Adrenal gland (tissue), 5 donors: Measurements from ENCODE around the gene MPC1L.

Source experiments
- CTCF ChIP-seq, 6 experiments: fragments of 450-650 bp in 4 of 6; fragments of 200-600 bp in 2 of 6; sonication (generic) in 1 of 6; IDR thresholded peaks; 1 replicate in 5 of 6; 2 replicates in 1 of 6; pipeline versions ENCODE4 v1.5.1 to v1.8.0; 2016 to 2021; ENCODE audit warnings: antibody characterized with exemption in 6 of 6, mild to moderate bottlenecking in 2 of 6, moderate library complexity in 1 of 6
- POLR2A ChIP-seq, 2 donors: fragments of 450-650 bp; IDR thresholded peaks; one replicate each; pipeline ENCODE4 v1.6.1; 2017; ENCODE audit warnings: antibody characterized with exemption in 2 of 2, mild to moderate bottlenecking in 2 of 2, moderate library complexity in 1 of 2
- donor health status: DM: no; HTN: no; CAD: no.

- no peak for TF ChIP-seq POLR2A (IDR thresholded peaks at IDR 0.05)
- no peak for TF ChIP-seq CTCF (IDR thresholded peaks at IDR 0.05)
These were observed 46.9 kb upstream of the MPC1L start for GRCh38 chrX:40576291-40576690.
